Astrocyte (in vitro differentiated cells and primary cell): ENCODE data around the gene DNAH1.

Experiments used
- CTCF ChIP-seq: IDR thresholded peaks from 2 replicates; pipeline ENCODE4 v1.5.1; 2011; ENCODE audit warnings: low read depth, mild to moderate bottlenecking, inconsistent platforms, low read length, moderate library complexity; ENCODE audit not compliant: insufficient read depth
- EZH2 ChIP-seq: IDR thresholded peaks from 2 replicates; pipeline ENCODE4 v1.6.1; 2012; ENCODE audit warnings: mild to moderate bottlenecking, low read length, inconsistent platforms; ENCODE audit not compliant: insufficient read depth

- TF ChIP-seq EZH2 (no peak), CTCF (no peak)
These were observed 122.7 kb downstream of the DNAH1 start for GRCh38 chr3:52438579-52439425.
